Loucy (cell line): ENCODE data around the gene CRYZL1.

ENCODE experiments used
- H2AFZ ChIP-seq: fragments of 200-600 bp; sonication (generic); 2 replicates; pipeline ENCODE4 v1.6.0; 2016; ENCODE audit warnings: antibody characterized with exemption, mild to moderate bottlenecking, low read length, moderate library complexity
- H3F3A ChIP-seq: fragments of 200-600 bp; 2 replicates; pipeline ENCODE4 v1.6.0; 2016; ENCODE audit warnings: antibody characterized with exemption, low read depth, mild to moderate bottlenecking
- H3K27me3 ChIP-seq: fragments of 200-600 bp; sonication (generic); 2 replicates; pipeline ENCODE4 v1.6.1; 2014; ENCODE audit warnings: low read length, mild to moderate bottlenecking; ENCODE audit not compliant: insufficient read depth, poor library complexity, severe bottlenecking
- H3K36me3 ChIP-seq: fragments of 200-600 bp; sonication (generic); 2 replicates; pipeline ENCODE4 v1.6.1; 2016; ENCODE audit warnings: low read length; ENCODE audit not compliant: insufficient read depth
- H3K4me1 ChIP-seq: fragments of 200-600 bp; sonication (generic); 2 replicates; pipeline ENCODE4 v1.5.1; 2014; ENCODE audit warnings: low read length, mild to moderate bottlenecking; ENCODE audit not compliant: insufficient read depth, poor library complexity, severe bottlenecking
- H3K4me2 ChIP-seq: fragments of 200-600 bp; sonication (generic); 2 replicates; pipeline ENCODE4 v1.6.0; 2014; ENCODE audit warnings: antibody characterized with exemption, low read length, low read depth, mild to moderate bottlenecking; ENCODE audit not compliant: poor library complexity, severe bottlenecking
- H3K4me3 ChIP-seq: fragments of 200-600 bp; sonication (generic); 2 replicates; pipeline ENCODE4 v1.5.1; 2014; ENCODE audit warnings: low read length, mild to moderate bottlenecking, mixed read lengths; ENCODE audit not compliant: poor library complexity, severe bottlenecking
- H3K79me2 ChIP-seq: fragments of 200-600 bp; sonication (generic); 2 replicates; pipeline ENCODE4 v1.6.1; 2014; ENCODE audit warnings: low read length; ENCODE audit not compliant: insufficient read depth
- H3K9ac ChIP-seq: fragments of 200-600 bp; sonication (generic); 2 replicates; pipeline ENCODE4 v1.6.0; 2014; ENCODE audit warnings: mild to moderate bottlenecking, low read depth, low read length, moderate library complexity; ENCODE audit not compliant: poor library complexity, severe bottlenecking
- H3K9me2 ChIP-seq: fragments of 200-600 bp; sonication (generic); replicated peaks from 2 replicates; pipeline ENCODE4 v1.6.1; 2016; ENCODE audit warnings: low read depth, low read length, mixed read lengths
- H3K9me3 ChIP-seq: fragments of 200-600 bp; sonication (generic); 2 replicates; pipeline ENCODE4 v1.6.1; 2014; ENCODE audit warnings: mild to moderate bottlenecking, antibody characterized with exemption, low read length, low read depth; ENCODE audit not compliant: insufficient read depth
- H4K20me1 ChIP-seq: fragments of 200-600 bp; sonication (generic); 2 replicates; pipeline ENCODE4 v1.6.0; 2014; ENCODE audit warnings: antibody characterized with exemption, low read length, mild to moderate bottlenecking; ENCODE audit not compliant: insufficient read depth, poor library complexity, severe bottlenecking
- EZH2phosphoT487 ChIP-seq: fragments of 200-600 bp; IDR thresholded peaks from 2 replicates; pipeline ENCODE4 v1.6.1; 2018; ENCODE audit warnings: antibody characterized with exemption, mild to moderate bottlenecking, moderate library complexity, borderline replicate concordance
- TF ChIP-seq, protein P1 (sequence below): fragments of 200-600 bp; sonication (generic); conservative IDR thresholded peaks from 2 replicates; pipeline ENCODE4 v1.5.1; 2014; ENCODE audit warnings: mild to moderate bottlenecking, antibody characterized with exemption, low read length

The CRYZL1 gene

DNA sequence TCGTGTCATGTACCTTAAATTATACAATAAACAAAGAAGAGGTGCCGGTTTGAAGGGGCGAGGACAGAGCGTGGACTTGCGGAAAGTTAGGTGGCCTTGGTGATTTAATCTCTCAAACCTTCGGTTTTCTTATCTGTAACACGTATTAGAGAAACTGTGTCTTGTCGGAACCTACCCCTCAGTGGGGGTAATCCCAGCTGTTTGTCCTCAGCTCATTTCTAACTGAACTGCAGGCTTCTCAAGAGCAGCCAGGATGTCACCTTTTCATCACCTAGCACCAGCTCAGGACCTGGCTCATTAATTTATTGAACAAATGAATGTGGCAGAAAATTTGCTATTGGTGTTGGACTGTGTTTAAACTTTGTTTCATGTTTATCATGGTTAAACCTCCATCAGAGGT, 31.9 kb upstream of the CRYZL1 start:
- Histone ChIP-seq H3K36me3 (no peaks in the 10 kb centered on the region), H3K27me3 (no peaks in the 10 kb centered on the region), H3K79me2 (0 out of 2 replicates have a peak, but pooled peaks cover 4% of the 10 kb centered on the region), H3K4me3 (no peak overlapping the region), H3K9ac (no peak overlapping the region), H2AFZ (no peak overlapping the region), H4K20me1 (no peaks in the 10 kb centered on the region), H3F3A (no peaks in the 10 kb centered on the region), H3K9me3 (no peaks in the 10 kb centered on the region), H3K4me2 (no peak overlapping the region), H3K4me1 (peaks cover 2% of the 10 kb centered on the region), H3K9me2 (no peaks in the 10 kb centered on the region)
- TF ChIP-seq EZH2phosphoT487 = no peak
- TF ChIP-seq, protein P1, sequence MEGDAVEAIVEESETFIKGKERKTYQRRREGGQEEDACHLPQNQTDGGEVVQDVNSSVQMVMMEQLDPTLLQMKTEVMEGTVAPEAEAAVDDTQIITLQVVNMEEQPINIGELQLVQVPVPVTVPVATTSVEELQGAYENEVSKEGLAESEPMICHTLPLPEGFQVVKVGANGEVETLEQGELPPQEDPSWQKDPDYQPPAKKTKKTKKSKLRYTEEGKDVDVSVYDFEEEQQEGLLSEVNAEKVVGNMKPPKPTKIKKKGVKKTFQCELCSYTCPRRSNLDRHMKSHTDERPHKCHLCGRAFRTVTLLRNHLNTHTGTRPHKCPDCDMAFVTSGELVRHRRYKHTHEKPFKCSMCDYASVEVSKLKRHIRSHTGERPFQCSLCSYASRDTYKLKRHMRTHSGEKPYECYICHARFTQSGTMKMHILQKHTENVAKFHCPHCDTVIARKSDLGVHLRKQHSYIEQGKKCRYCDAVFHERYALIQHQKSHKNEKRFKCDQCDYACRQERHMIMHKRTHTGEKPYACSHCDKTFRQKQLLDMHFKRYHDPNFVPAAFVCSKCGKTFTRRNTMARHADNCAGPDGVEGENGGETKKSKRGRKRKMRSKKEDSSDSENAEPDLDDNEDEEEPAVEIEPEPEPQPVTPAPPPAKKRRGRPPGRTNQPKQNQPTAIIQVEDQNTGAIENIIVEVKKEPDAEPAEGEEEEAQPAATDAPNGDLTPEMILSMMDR = no peak

DNA sequence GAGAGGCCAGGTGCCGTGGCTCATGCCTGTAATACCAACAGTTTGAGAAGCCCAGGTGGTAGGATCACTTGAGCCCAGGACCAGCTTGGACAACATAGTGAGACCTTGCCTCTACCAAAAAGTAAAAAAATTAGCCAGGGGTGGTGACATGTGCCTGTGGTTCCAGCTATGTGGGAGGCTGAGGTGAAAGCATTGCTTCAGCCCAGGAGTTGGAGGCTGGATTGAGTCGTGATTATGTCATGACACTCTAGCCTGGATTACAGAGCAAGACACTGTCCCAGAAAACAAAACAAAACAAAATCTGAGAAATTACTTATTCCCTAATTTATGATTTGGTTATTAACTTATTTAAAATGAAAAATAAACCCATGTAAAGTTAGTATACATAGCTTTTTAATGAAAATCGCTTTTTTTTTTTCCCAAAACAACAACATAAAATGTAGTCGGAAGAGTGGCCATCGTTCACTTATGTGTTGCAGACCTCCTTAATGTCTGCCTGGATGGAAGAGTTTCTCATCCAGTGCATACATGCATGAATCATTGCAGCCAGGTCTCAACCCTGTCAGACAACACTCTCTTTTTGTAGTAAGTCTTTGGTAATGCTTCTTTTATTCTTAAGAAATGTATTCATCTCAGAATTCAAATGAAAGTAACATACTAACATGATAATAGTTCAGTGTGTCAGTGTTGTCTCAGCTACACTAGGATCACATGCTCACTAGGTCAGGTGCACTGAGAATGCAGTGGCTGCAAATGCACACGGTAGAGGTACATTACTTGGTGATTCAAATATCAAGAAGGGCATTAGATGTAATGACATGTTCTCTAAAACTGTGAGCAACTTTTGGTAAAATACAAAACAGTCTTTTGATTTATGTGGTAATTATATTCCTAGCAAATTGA, 28.8 kb upstream of the CRYZL1 start:
- Histone ChIP-seq H3K36me3 (no peaks in the 10 kb centered on the region), H3K4me1 (peaks cover 2% of the 10 kb centered on the region), H3K9ac (no peak overlapping the region), H4K20me1 (no peaks in the 10 kb centered on the region), H3K27me3 (no peaks in the 10 kb centered on the region), H3K4me3 (no peak overlapping the region), H3K9me2 (no peaks in the 10 kb centered on the region), H3K9me3 (no peaks in the 10 kb centered on the region), H3K4me2 (no peak overlapping the region), H2AFZ (no peak overlapping the region), H3K79me2 (peaks cover 12% of the 10 kb centered on the region; the same call in 1 of the 2 replicates), H3F3A (no peaks in the 10 kb centered on the region)
- TF ChIP-seq, protein P1 = no peak
- TF ChIP-seq EZH2phosphoT487 = no peak

DNA sequence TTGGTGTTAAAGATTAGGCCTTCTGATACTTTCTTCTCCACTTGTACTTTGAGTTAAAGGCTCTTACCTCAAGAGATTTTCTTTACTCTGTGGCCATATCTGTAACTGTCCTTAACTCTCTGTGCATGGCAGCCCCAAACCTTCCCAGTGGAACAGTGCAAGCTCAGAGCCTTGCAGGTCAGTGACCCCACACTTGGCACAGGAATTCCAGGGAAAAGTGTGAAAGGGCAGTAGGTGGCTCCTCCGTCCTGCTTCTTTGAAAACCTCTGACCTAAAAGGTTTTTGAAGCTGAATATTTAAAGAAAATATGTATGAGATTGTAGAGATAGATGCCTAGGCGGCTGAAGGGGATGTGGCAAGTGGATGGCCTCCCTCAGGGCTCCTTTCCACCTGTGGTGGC, 27.1 kb upstream of the CRYZL1 start:
- no peak overlapping the region for H3K4me2 ChIP-seq
- no peak overlapping the region for H3K9ac ChIP-seq
- no peak overlapping the region for H2AFZ ChIP-seq
- no peak for TF ChIP-seq EZH2phosphoT487
- TF ChIP-seq, protein P1 = no peak
- H3K4me1 ChIP-seq = peaks cover 2% of the 10 kb centered on the region
- peaks cover 12% of the 10 kb centered on the region; the same call in 1 of the 2 replicates for H3K79me2 ChIP-seq
- no peaks in the 10 kb centered on the region for H4K20me1 ChIP-seq
- H3F3A ChIP-seq = no peaks in the 10 kb centered on the region
- H3K36me3 ChIP-seq = no peaks in the 10 kb centered on the region
- no peaks in the 10 kb centered on the region for H3K9me3 ChIP-seq
- H3K27me3 ChIP-seq = no peaks in the 10 kb centered on the region
- H3K9me2 ChIP-seq = no peaks in the 10 kb centered on the region
- H3K4me3 ChIP-seq = no peak overlapping the region
